ENCODE data around the gene PADI4.

- TF ChIP-seq, protein P1, sequence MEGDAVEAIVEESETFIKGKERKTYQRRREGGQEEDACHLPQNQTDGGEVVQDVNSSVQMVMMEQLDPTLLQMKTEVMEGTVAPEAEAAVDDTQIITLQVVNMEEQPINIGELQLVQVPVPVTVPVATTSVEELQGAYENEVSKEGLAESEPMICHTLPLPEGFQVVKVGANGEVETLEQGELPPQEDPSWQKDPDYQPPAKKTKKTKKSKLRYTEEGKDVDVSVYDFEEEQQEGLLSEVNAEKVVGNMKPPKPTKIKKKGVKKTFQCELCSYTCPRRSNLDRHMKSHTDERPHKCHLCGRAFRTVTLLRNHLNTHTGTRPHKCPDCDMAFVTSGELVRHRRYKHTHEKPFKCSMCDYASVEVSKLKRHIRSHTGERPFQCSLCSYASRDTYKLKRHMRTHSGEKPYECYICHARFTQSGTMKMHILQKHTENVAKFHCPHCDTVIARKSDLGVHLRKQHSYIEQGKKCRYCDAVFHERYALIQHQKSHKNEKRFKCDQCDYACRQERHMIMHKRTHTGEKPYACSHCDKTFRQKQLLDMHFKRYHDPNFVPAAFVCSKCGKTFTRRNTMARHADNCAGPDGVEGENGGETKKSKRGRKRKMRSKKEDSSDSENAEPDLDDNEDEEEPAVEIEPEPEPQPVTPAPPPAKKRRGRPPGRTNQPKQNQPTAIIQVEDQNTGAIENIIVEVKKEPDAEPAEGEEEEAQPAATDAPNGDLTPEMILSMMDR (conservative IDR thresholded peaks at IDR 0.05 in 1 of 2, IDR thresholded peaks at IDR 0.05 in 1 of 2; ENCODE audit: extremely low read depth in 1 of 2, insufficient read depth in 1 of 2, low read depth in 1 of 2, low read length in 2 of 2): no peak
- TF ChIP-seq EZH2 (IDR thresholded peaks at IDR 0.05; ENCODE audit: borderline replicate concordance, low read length): no peak
These were observed 5.7 kb downstream of the PADI4 start for GRCh38 chr1:17313530-17314309.

Data from mammary epithelial cell (primary cell).